Measurements from ENCODE around the gene RPP25.

DNA sequence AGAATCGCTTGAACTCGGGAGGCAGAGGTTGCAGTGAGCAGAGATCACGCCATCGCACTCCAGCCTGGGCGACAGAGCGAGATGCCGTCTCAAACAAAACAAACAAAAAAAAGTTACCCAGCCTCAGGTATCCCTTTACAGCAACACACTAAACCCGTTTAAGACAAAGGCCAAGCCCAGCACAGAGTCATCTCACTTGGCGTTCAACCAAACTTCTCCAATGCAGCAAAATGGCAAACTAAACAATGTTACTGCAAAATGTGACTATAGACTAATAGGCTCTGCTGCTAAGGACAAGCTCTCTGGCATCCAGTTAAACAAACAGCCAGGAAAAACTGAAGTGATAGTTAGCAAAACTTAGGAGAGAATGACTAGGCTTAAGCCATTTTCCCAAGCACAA, 43.5 kb downstream of the RPP25 start:
- TF ChIP-seq, protein P1, sequence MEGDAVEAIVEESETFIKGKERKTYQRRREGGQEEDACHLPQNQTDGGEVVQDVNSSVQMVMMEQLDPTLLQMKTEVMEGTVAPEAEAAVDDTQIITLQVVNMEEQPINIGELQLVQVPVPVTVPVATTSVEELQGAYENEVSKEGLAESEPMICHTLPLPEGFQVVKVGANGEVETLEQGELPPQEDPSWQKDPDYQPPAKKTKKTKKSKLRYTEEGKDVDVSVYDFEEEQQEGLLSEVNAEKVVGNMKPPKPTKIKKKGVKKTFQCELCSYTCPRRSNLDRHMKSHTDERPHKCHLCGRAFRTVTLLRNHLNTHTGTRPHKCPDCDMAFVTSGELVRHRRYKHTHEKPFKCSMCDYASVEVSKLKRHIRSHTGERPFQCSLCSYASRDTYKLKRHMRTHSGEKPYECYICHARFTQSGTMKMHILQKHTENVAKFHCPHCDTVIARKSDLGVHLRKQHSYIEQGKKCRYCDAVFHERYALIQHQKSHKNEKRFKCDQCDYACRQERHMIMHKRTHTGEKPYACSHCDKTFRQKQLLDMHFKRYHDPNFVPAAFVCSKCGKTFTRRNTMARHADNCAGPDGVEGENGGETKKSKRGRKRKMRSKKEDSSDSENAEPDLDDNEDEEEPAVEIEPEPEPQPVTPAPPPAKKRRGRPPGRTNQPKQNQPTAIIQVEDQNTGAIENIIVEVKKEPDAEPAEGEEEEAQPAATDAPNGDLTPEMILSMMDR (conservative IDR thresholded peaks at IDR 0.05 in 1 of 2, IDR thresholded peaks at IDR 0.05 in 1 of 2; ENCODE audit: low read depth in 1 of 2, low read length in 2 of 2), result no peak
- no peak for TF ChIP-seq EZH2 (IDR thresholded peaks at IDR 0.05; ENCODE audit: low read length, missing control alignments)
